Measurements from ENCODE around the gene SALL2.

Gene SALL2

GRCh38 chr14:21476925-21477681 lies 49.0 kb downstream of the SALL2 start, which contains the start of the genes RAB2B and TOX4:
Gene RAB2B (minus strand): TSS chr14:21476959. CDS start chr14:21476872, 87 bp downstream.
Gene TOX4 (plus strand): TSS chr14:21477195. CDS start chr14:21477279, 84 bp downstream.
- peak; percentile 99 for DNase-seq (ENCODE audit: low spot score)

- DNase-seq (ENCODE audit: low spot score) = no peak
These were observed 49.6 kb downstream of the SALL2 start for GRCh38 chr14:21476523-21476924.

GRCh38 chr14:21475767-21476522 lies 50.2 kb downstream of the SALL2 start:
- DNase-seq (ENCODE audit: low spot score) = no peak

Measured in NAMALWA (cell line).